Mucosa of rectum (tissue), 2 donors: ENCODE data around the gene LIPH.

Source experiments
- H3K27ac ChIP-seq, 2 donors: one replicate each; pipeline ENCODE4 v1.7.0; 2013; ENCODE audit warnings: inconsistent platforms in 2 of 2, low read depth in 2 of 2, low read length in 2 of 2
- H3K27me3 ChIP-seq, 2 donors: one replicate each; pipeline ENCODE4 v1.7.0; 2013; ENCODE audit warnings: low read length in 2 of 2; ENCODE audit not compliant: control insufficient read depth in 2 of 2, insufficient read depth in 2 of 2
- H3K36me3 ChIP-seq, 2 donors: one replicate each; pipeline ENCODE4 v1.7.0; 2013; ENCODE audit warnings: low read length in 2 of 2; ENCODE audit not compliant: control insufficient read depth in 2 of 2, insufficient read depth in 2 of 2
- H3K4me1 ChIP-seq, 2 donors: one replicate each; pipeline ENCODE4 v1.7.0; 2013; ENCODE audit warnings: low read length in 2 of 2, mild to moderate bottlenecking in 1 of 2; ENCODE audit not compliant: control insufficient read depth in 2 of 2, insufficient read depth in 2 of 2
- H3K4me3 ChIP-seq, 2 donors: one replicate each; pipeline ENCODE4 v1.7.0; 2013; ENCODE audit warnings: low read length in 2 of 2
- H3K9ac ChIP-seq, 2 donors: one replicate each; pipeline ENCODE4 v1.7.0; 2013; ENCODE audit warnings: low read length in 2 of 2, low read depth in 1 of 2, mild to moderate bottlenecking in 1 of 2
- H3K9me3 ChIP-seq, 2 donors: one replicate each; pipeline ENCODE4 v1.7.0; 2013; ENCODE audit warnings: low read length in 2 of 2; ENCODE audit not compliant: control insufficient read depth in 2 of 2
- donor health status: healthy.
- donor health status: Normal muscosa, but diverticular disease.

The LIPH gene

GRCh38 chr3:185552358-185552877 is at the start of gene LIPH:
TSS of gene LIPH (minus strand) at chr3:185552588. CDS start at chr3:185552471, 117 bp downstream.
- Histone ChIP-seq H3K36me3 (no peaks in the 10 kb centered on the region), H3K9ac (peak within 1 kb of the TSS; percentile 70 to 79), H3K4me1 (peaks cover 13 to 38% of the 10 kb centered on the region in 2 donors), H3K27ac (peak within 1 kb of the TSS; percentile 84 to 85), H3K9me3 (no peaks in the 10 kb centered on the region), H3K4me3 (peak within 1 kb of the TSS; percentile 61 to 81), H3K27me3 (no peaks in the 10 kb centered on the region)

GRCh38 chr3:185595526-185595925 is 43.1 kb upstream of the LIPH start:
- H3K9me3 ChIP-seq, result no peaks in the 10 kb centered on the region
- H3K36me3 ChIP-seq, result peaks cover 6 to 13% of the 10 kb centered on the region in 2 donors
- H3K4me1 ChIP-seq, result no peaks in the 10 kb centered on the region
- H3K4me3 ChIP-seq, result no peak overlapping the region
- no peak overlapping the region for H3K27ac ChIP-seq
- no peak overlapping the region for H3K9ac ChIP-seq
- no peaks in the 10 kb centered on the region for H3K27me3 ChIP-seq

GRCh38 chr3:185594073-185594472 is 41.7 kb upstream of the LIPH start:
- Histone ChIP-seq H3K4me1 (peaks cover 0 to 1% of the 10 kb centered on the region in 2 donors), H3K27ac (no peak overlapping the region), H3K27me3 (no peaks in the 10 kb centered on the region), H3K9me3 (no peaks in the 10 kb centered on the region), H3K9ac (no peak overlapping the region), H3K4me3 (no peak overlapping the region), H3K36me3 (peaks cover 0 to 11% of the 10 kb centered on the region in 2 donors)

- Histone ChIP-seq H3K4me1 (peaks cover 13 to 18% of the 10 kb centered on the region in 2 donors), H3K9me3 (no peaks in the 10 kb centered on the region), H3K27me3 (no peaks in the 10 kb centered on the region)
These were observed 34.3 kb upstream of the LIPH start for GRCh38 chr3:185586686-185587039.

GRCh38 chr3:185585859-185586685 is 33.7 kb upstream of the LIPH start, which contains the start of gene SENP2:
TSS of gene SENP2 (plus strand) at chr3:185586295. CDS start at chr3:185586414, 119 bp downstream.
- no peaks in the 10 kb centered on the region for H3K9me3 ChIP-seq
- peaks cover 0 to 3% of the 10 kb centered on the region in 2 donors for H3K36me3 ChIP-seq
- peaks cover 13 to 18% of the 10 kb centered on the region in 2 donors for H3K4me1 ChIP-seq
- H3K4me3 ChIP-seq, result peak within 1 kb of the TSS; percentile 89 to 95
- H3K27me3 ChIP-seq, result no peaks in the 10 kb centered on the region
- peak within 1 kb of the TSS; percentile 97 to 98 for H3K27ac ChIP-seq
- H3K9ac ChIP-seq, result peak within 1 kb of the TSS; percentile 93 to 99

More at GRCh38 chr3:185586686-185587039, 34.3 kb upstream of the LIPH start:
- H3K4me3 ChIP-seq, result peak overlapping the region; percentile 83 to 89
- H3K9ac ChIP-seq, result peak overlapping the region; percentile 86 to 99
- H3K27ac ChIP-seq, result peak overlapping the region; percentile 97 to 98
- peaks cover 2 to 3% of the 10 kb centered on the region in 2 donors for H3K36me3 ChIP-seq

- Histone ChIP-seq H3K27ac (peak overlapping the region; percentile 97 to 98), H3K36me3 (peaks cover 0 to 3% of the 10 kb centered on the region in 2 donors), H3K4me3 (peak overlapping the region; percentile 66 to 95), H3K4me1 (peaks cover 13 to 18% of the 10 kb centered on the region in 2 donors), H3K9me3 (no peaks in the 10 kb centered on the region), H3K9ac (peak overlapping the region; percentile 70 to 93), H3K27me3 (no peaks in the 10 kb centered on the region)
These were observed 33.1 kb upstream of the LIPH start for GRCh38 chr3:185585518-185585858.

- peaks cover 13 to 18% of the 10 kb centered on the region in 2 donors for H3K4me1 ChIP-seq
- no peak overlapping the region for H3K4me3 ChIP-seq
- peak overlapping the region; percentile 97 to 98 for H3K27ac ChIP-seq
- no peak overlapping the region for H3K9ac ChIP-seq
- no peaks in the 10 kb centered on the region for H3K27me3 ChIP-seq
- no peaks in the 10 kb centered on the region for H3K9me3 ChIP-seq
- H3K36me3 ChIP-seq, result peaks cover 0 to 3% of the 10 kb centered on the region in 2 donors
These were observed 32.3 kb upstream of the LIPH start for GRCh38 chr3:185584686-185585085.

- Histone ChIP-seq H3K9ac (no peak overlapping the region), H3K36me3 (peaks cover 0 to 3% of the 10 kb centered on the region in 2 donors), H3K27me3 (no peaks in the 10 kb centered on the region), H3K27ac (no peak overlapping the region), H3K4me3 (no peak overlapping the region), H3K4me1 (peaks cover 13 to 16% of the 10 kb centered on the region in 2 donors), H3K9me3 (no peaks in the 10 kb centered on the region)
These were observed 31.5 kb upstream of the LIPH start for GRCh38 chr3:185583925-185584324.

- Histone ChIP-seq H3K27me3 (no peaks in the 10 kb centered on the region), H3K4me3 (no peak overlapping the region), H3K9me3 (no peaks in the 10 kb centered on the region), H3K36me3 (no peaks in the 10 kb centered on the region), H3K4me1 (peaks cover 12 to 13% of the 10 kb centered on the region in 2 donors), H3K27ac (no peak overlapping the region), H3K9ac (no peak overlapping the region)
These were observed 30.5 kb upstream of the LIPH start for GRCh38 chr3:185582871-185583270.

- no peaks in the 10 kb centered on the region for H3K27me3 ChIP-seq
- H3K27ac ChIP-seq, result no peak overlapping the region
- H3K9ac ChIP-seq, result no peak overlapping the region
These were observed 29.8 kb upstream of the LIPH start for GRCh38 chr3:185582236-185582635.

More at GRCh38 chr3:185582236-185582635, 29.8 kb upstream of the LIPH start:
- Histone ChIP-seq H3K4me1 (peaks cover 10 to 13% of the 10 kb centered on the region in 2 donors), H3K4me3 (no peak overlapping the region), H3K9me3 (no peaks in the 10 kb centered on the region), H3K36me3 (no peaks in the 10 kb centered on the region)
